ENCODE results near the gene BRINP1.
"Not testable (repeated sequence)": the region's sequence is repeated elsewhere in the genome, so short reads cannot be mapped to it uniquely, and the experiment has no call there.

Gene BRINP1

DNA sequence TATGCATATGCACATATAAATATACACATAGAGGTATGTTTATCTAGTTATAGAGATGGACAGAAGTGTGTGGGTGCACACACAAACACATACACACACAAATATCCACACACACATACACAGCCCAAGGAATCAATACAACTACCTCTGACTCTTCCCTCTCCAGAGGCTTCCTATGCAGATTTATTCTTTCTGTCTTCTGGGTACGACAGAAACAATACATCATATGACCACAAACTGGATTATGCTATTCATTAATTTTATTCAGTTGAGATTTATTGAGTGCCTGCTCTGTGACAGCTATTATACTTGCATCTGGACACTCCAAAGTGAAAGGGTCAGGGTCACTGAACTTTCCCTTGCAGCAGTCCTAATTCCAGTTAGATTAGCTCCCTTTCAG is 155.8 kb downstream of the BRINP1 start:
- DNase-seq (ENCODE audit: low read depth), result no peak

DNA sequence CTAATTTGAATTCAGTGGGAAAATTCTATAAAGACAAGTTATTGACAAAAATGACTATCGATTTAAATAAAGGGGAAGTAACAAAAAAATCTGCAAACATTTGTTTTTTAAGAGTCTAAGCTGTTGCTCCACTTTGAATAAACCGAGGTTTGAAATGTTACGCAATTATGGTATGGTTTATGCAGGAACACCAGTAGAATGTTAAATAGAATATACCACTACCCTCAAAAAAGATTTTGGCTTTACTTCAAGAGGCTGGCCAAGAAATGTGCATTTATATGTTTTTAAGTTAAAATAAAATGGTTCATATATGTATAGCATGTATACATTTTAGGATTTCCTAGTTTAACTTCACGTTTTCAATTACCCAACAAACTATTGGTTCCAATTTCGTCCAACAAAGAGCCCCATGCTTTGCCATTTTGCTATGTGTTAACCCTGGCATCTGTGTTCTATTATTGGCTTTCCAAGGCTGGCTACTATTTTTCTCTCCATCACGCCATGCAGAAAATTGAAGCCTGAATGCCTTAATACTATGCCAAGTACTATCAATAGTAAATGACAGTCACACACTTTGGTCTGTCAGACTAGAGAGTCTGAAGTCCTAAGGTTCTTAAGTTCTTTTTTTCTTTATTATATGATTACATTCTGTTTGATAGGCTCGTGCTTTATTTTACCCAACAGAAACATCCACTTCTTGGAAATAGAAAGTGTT is 171.2 kb downstream of the BRINP1 start:
- no peak for DNase-seq (ENCODE audit: low read depth)

DNA sequence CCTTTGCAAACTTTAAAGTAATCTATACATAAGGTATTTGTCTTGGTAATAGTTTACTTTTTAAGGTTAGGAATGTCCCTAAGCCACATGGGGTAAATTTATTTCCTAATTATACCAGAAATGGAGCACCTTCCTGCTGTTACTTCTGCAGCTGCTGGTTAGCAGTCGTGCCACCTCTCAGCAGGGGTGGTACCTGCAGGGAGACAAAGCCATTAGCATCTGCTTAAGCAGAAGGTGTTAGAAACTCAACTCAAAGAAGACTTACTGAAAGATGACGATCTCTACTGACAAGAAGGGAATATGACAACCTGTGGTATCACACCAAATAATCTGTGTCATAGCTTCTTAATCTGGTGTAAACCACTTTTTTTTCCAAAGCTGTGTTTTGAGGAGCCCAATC is 173.7 kb downstream of the BRINP1 start:
- no peak for DNase-seq (ENCODE audit: low read depth)

DNA sequence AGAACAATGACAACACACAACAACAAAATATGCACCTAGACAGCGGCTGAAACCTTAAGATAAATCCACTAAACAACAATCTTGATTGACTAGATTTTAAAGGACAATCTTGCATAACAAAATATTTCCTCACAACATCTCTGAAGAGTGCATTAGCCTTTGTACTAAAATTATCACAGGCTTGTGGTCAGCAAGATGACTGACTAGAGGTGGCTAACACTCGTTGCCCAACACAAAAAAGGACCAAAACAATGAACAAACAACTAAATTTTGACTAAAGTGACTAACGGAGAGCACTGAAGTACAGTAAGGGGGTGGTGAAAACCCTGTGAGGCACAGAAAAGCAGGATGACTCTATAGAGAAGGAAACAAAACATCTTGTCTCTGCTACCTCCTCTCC is 183.9 kb downstream of the BRINP1 start:
- DNase-seq (ENCODE audit: low read depth), result no peak

DNA sequence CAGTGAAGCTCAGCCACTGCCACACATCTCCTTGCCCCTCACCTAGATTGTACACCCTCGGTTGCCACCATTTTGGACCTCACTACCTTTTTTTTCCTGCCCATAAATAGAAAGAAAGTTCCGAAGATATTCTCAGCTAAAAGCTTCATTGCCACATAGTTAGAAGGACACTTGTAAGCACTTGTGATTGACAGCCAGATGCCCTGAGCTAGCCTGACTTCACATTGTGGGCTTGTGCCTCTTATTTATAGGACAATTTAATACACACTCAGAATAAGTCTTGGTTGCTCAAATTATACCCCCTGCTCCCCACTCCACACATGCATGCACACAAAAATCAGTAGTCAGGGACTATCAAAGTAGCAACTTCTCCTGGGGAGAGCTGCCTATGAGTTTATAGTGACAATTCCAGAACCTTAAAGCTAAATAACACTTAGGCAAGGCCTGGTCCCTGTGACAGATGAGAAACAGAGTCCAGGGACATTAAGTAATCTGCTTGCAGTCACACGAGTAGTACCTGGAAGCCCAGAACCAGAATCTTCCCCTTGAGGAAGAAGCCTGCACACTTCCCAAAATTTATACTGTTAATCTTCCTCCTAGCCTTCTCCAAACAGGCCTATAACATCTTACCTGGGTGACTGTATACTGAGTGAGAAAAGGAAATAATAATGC is 184.8 kb downstream of the BRINP1 start:
- no peak for DNase-seq (ENCODE audit: low read depth)

DNA sequence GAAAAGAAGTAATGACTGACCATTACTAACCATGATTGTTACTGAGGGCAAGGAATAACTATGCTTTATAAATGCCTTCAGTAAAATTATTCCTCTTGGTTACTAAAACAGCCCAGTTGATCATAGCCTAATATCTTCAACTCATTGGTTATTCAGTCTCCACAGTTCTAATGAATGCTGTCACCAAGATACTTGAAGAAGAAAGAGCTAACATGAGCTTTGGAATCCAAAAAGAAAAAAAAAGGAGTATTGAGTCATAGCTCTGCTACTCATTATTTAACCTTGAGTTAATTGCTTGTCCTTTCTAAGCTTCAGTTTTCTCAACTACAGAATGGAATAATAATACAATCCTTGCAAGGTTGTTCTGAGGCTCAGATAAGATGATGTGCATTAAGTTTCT is 187.7 kb downstream of the BRINP1 start:
- no peak for DNase-seq (ENCODE audit: low read depth)

DNA sequence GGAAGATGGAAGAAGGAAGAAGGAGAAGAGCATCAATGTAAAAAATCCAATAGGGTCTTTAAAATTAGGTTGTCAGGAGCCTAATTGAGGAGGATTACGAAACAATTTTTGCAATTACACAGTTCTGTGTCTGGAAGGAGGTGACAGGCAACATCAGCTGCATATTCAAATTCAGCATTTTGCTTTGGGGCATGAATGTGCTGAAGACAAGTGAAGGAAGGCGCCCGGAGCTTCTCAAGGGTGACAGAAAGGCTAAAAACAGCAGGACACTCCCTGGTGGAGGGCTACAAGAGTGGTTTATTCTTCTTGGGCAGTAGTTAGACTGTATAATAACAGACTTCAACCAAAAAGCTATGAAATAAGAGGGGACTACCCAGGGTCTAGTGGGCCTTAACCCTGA is 188.3 kb downstream of the BRINP1 start:
- no peak for DNase-seq (ENCODE audit: low read depth)

DNA sequence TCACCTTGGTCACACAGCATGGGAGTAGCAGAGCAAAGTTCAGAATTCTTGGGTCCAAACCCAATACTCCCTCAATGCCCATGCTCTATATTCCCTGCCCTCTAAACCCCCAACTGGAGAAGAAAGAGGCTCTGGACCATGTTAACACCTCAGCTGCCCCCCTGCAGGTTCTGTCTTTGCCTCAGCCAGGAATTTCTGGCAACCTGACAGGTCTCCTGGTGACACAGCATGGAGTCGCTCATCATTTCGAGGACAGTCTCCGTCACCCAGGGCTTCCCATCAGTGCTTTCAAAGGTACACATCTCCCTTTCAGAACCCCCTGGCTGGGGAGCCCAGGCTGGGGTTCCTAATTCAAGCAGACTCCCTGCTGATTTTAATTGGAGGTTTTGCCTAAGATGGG is 189.5 kb downstream of the BRINP1 start:
- no peak for DNase-seq (ENCODE audit: low read depth)

DNA sequence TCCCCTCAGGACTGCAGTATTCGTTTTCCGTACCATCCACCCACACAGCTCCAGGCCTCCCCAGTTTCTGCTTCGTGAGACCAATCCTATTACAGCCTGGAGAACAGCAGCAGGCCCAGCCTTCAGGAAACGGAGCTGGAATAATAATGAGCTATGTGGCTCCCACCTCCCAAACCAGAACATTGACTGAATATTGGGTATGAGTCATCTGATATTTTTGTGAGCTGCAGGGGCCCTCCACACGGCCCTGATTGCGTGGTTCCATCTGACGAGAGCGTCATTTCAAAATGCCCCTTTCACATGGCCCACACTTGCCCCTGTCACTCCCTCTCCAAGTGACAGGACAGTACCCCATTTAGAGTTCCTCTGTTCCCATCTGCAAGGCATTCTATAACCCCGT is 192.0 kb downstream of the BRINP1 start:
- no peak for DNase-seq (ENCODE audit: low read depth)

DNA sequence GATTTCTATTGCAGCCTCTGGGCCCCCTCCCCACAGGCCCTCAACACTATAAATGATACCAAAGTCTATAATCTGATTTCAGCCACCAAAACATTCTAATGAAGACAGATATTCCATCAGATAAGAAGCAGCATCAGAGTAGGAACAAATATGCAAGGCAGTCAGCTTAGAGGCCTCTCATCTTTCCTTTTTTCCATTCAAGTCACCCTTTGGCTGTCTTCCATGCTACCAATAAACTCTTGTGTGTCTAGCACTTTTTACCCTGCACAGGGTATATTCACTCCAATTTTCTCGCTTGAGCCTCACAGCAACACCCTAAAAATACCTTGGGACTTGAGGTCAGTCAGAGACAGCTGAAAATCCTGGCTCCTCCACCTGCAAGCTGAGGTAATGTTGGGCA is 193.7 kb downstream of the BRINP1 start:
- no peak for DNase-seq (ENCODE audit: low read depth)

DNA sequence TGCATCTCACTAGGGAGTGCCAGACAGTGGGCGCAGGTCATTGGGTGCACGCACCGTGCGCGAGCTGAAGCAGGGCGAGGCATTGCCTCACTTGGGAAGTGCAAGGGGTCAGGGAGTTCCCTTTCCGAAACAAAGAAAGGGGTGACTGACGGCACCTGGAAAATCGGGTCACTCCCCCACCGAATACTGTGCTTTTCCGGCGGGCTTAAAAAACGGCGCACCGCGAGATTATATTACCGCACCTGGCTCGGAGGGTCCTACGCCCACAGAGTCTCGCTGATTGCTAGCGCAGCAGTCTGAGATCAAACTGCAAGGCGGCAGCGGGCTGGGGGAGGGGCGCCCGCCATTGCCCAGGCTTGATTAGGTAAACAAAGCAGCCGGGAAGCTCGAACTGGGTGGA is 200.0 kb downstream of the BRINP1 start:
- DNase-seq (ENCODE audit: low read depth), result not testable (repeated sequence)

DNA sequence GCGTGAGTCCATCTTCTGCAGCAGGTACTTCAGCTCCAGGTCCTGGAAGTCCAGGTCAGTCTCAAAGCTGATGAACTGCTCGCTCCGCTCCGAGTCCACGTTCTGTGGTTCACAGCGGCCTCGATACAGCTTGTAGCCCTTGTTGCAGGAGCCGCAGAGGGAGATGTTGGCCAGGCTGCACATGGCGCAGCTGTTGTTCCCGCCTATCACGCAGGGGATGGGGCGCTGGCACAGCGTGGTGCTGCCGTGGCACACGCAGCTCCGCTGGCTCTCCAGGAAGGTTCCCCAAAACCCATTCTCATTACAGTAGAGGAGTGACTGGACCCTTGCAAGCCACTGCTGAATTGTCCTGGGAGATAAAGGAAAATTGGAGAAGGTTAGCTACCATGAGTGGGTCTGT is 201.4 kb downstream of the BRINP1 start:
- no peak for DNase-seq (ENCODE audit: low read depth)

DNA sequence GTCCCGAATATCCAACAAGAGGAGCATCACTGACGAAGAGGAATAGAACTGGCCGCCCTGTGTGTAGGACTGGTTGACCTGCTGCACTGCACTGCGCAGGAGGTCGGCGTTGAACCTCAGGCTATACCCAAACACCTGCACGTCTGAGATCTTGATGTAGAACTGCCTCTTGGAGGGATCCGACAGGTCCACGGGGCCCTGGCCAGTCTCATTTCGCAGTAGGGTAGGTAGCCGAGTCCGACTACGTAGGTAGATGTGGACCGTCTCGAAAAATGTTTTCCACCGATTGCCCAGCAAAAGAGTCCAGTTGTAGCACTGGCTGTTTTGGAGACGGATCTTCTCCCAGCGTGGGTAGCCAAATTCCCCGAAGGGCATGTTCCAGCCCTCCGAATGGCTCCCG is 202.0 kb downstream of the BRINP1 start:
- no peak for DNase-seq (ENCODE audit: low read depth)

DNA sequence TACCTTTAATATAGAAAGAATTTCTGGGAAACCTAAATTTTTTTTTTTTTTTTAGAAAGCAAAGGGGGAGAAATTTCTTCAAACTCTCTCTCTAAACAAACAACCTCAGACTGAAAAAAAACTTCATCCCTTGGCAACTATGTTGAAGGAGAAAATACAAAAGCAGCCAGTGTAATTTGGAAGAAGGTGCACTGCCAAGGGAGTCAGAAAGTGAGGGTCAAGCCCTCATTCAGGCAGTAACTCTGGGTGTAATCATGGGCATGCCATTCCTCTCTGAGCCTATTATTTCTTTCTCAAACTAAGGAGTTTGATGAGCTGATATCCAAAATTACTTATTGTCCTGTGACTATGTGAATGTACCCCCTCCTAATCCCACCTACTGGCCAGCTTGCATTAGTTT is 203.1 kb downstream of the BRINP1 start:
- DNase-seq (ENCODE audit: low read depth), result no peak

DNA sequence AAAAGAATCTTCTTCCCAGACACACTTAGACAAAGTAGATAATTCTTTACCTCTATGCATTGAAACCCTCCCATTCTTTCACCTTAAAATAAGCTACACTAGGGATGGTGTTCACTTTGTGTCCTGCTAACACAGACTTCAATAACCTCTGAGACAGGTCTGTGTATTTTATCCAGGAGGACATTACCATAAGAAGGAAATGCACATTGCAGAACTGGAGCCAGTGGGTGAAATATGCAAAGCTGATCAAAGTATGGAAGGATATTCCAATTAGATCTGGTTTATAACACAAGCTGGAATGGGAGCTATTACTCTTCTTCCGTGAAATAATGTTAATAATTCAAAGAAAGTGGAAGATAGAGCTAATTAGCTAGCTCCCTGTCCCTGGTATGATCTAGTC is 204.1 kb downstream of the BRINP1 start:
- no peak for DNase-seq (ENCODE audit: low read depth)

DNA sequence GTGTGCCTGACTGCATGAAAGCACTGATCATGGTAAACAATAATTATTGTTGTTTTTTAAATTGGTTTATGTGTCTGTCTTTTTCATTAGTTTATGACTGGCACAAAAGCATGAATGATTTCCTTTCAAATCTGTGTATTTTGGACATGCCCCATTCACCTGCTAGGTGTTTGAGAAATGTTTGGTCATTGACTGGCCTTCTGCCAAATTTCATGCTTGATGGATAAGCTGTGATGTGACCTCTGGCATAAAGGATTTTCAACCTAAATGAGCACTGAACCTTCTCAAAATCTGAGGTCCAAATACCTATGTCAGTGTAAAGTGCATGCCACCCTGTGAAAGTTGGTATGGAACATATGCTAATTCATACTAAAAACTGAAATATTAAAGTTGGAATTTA is 204.5 kb downstream of the BRINP1 start:
- DNase-seq (ENCODE audit: low read depth), result no peak

DNA sequence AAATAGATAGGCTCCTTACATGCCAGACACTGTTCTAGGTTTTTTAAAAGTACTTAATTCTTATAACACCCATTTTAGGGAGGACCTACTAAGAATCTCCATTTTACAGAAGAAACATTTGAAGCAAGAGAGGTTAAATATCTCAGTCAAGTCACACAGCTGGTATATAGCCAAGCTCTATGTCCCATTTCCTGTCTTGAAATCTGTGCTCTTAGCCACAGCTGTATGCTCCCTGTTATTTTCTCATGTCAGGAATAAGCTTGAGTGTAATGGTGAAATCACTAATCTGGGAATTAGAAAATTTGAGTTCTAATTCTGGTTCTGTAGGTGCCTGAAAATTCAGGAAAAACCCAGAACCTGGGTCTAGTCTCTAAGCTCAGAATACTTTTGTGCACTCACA is 208.7 kb downstream of the BRINP1 start:
- DNase-seq (ENCODE audit: low read depth), result no peak

DNA sequence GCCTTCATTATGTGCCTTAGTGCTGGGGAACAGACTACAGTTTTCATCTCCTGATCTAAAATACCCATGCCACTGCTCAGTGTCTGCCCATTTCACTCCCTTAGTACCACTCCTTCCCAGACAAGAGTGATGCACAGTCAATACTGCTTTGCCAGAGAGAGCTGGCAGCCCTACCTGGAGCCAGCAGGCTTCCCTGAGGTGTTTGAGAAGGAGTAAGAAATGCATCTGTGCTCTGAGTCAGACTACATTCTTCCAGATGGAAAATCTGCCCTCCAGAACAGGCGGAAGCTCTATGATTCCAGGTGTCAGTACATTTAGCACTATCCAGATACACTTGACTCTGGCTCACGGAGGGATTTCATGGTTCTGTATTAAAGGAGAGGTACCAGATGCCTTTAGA is 209.8 kb downstream of the BRINP1 start:
- DNase-seq (ENCODE audit: low read depth), result no peak

DNA sequence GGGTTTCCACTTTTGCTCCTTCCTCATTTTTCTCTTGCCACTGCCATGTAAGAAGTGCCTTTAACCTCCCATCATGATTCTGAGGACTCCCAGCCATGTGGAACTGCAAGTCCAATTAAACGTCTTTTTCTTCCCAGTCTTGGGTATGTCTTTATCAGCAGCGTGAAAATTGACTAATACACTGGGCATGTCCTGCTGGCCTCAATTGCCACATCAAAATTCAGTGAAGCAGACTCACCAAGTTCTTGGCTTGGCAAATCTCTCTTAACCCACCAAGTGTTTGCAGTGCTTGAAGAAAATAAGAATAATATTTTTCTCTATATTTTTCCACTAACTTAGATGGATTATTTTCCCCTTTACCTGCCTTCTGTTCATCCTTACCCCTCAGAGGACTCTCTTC is 212.0 kb downstream of the BRINP1 start:
- no peak for DNase-seq (ENCODE audit: low read depth)

DNA sequence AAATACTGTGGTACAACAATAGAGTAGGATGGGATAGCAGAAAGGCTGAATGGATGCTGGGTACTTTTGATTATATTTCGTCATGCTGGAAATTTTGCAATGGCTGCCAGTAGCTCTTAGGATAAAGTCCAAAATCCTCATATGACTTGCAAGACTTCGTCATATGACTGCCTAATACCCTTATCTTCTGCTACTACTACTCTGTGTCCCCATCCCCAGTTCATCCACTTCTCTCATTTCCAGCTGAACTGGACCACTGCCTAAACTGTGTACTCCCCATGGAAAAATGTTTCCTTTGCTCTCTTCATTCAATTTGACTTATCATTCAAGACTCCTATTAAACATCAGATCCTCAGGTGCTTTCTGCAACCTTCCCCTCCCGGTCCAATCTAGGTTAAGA is 212.9 kb downstream of the BRINP1 start:
- DNase-seq (ENCODE audit: low read depth), result no peak

DNA sequence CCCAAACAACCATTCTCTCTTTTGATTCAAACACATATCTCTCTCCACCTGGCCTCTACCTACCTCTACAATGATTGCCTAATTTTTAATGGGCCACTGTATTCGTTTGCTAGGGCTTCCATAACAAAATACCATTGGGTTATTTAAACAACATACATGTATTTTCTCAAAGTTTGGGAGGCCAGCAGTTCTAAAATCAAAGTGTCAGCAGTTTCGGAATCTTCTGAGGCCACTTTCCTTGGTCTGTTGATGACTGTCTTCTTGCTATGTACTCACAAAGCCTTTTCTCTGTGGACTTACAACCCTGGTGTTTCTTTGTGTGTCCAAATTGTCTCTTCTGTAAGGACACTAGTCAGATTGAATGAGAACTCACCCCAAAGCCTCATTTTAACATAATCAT is 214.7 kb downstream of the BRINP1 start:
- DNase-seq (ENCODE audit: low read depth), result no peak

DNA sequence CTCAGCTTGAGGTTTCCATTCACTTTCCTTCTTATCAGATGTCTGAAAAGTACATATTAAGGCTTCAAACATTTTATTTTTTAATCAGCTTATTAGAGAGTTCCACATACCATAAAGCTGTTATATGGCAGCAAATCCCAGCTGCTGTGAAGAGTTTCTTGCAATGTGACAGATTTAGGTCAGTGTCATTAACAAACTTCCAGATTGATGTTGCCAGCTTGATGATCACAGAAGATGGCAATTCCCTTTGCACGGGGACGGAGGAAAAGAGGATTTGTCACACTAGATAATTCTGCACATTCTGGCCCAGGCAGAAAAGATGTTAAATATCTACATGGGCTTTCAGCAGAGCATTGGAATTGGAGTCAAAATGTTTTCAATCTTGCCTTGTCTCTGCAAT is 215.8 kb downstream of the BRINP1 start:
- no peak for DNase-seq (ENCODE audit: low read depth)

DNA sequence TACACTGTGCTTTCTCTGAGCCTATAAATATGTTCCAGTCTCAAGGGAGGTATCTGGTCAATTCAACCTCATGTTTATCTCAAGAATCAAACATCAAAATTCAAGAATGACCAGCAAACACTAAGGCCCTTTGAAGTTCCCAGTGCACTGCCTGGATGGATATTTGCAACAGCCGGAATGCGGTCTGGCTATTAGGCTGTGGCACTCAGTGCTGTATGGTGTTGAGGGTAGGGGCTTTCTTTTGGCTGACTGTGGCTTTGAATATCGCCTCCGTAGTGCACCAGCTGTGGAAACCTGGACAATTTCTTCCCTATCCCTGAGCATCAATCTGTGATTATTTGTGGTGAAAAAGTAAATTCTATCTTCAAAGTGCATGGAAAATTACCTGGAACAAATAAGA is 220.4 kb downstream of the BRINP1 start:
- DNase-seq (ENCODE audit: low read depth), result no peak

DNA sequence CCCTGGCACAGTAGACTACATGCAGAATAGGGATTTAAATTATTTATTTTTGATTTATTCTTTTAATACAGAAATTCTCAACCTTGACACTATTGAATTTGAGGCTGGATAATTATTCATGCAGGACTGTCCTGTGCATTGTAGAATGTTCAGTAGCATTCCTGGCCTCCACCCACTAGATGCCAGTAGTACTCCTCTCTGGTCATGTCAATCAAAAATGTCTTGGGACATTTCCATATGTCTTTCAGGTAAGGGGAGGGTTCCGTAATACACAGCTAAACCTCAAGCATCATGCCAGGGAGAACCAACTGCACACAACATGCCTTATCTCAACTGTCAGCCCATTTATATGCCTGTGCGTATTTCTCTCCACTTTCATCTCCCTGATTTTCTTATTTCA is 231.8 kb downstream of the BRINP1 start:
- DNase-seq (ENCODE audit: low read depth), result no peak
